ENCODE measurements around the gene MAP6. TPM values are rescaled to one million over a fixed set of nuclear protein-coding genes. Genes with fewer than 3 reads are reported as not detected.

The MAP6 gene
- total and polyA plus RNA-seq, 10 of the 15 experiments (the other 5 are each of a cell fraction or from before 2014, with no cell fraction given) = 0.06 to 0.19 (median 0.11) TPM; not detected in 5

DNA sequence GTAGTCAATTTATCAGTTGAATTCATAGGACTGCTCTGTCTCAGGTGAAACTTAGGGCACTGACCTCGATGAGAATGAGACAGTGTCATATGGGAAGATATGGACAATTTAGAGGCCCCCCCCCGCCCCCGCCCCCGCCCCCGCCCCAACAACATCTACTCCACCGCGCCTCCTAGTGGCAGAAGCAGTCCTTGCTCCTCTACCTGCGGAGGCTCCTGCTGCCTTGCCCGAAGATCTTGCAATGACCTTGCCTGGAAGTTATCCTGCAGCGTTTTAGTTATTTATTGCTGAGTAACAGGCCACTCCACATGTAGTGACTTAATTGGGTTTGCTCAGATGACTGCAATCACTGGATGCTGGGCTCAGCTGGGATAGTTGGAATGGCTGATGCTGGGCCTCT, 91.6 kb downstream of the MAP6 start:
- intact Hi-C loops (cut with micrococcal nuclease; ENCODE audit: unreplicated experiment) (no loop called here), in situ Hi-C loops (cut with MboI) (no loop called here)
- H3K27ac ChIP-seq (ENCODE audit: control insufficient read depth, insufficient read depth) = no peak overlapping the region
- no peaks in the 10 kb centered on the region for H4K20me1 ChIP-seq (ENCODE audit: control insufficient read depth, insufficient read depth)
- ChIA-PET CTCF (interaction anchor here (0.9 to 1.7 kb wide), 6 partner anchors 14 to 46 kb away, joined by 3 to 7 read pairs (median 5); partner anchors contain the start of gene SERPINH1), RAD21 (ENCODE audit: unreplicated experiment) (interaction anchor here (0.6 kb wide), 1 partner anchor 188 kb away, joined by 3 read pairs; no protein-coding TSS in a partner anchor), POLR2A (no interaction called here), SMC1A (ENCODE audit: uncharacterized antibody, unreplicated experiment) (interaction anchor here (0.8 to 1.0 kb wide), 2 partner anchors 12 to 14 kb away, joined by 3 read pairs; no protein-coding TSS in a partner anchor)
- no peak overlapping the region for H2AFZ ChIP-seq (ENCODE audit: control insufficient read depth, low read depth, low read length)
- no peaks in the 10 kb centered on the region for H3K79me2 ChIP-seq (ENCODE audit: control insufficient read depth, insufficient read depth, low read length)
- no peak overlapping the region for H3K4me2 ChIP-seq (ENCODE audit: control insufficient read depth, insufficient read depth)
- no peak for FAIRE-seq
- no peak overlapping the region for H3K9ac ChIP-seq (ENCODE audit: control insufficient read depth, insufficient read depth, low read length)
- no peak overlapping the region for H3K4me3 ChIP-seq
- DNase-seq (ENCODE audit: low read depth, low spot score) = no peak
- H3K36me3 ChIP-seq (ENCODE audit: control insufficient read depth in 2 of 2, insufficient read depth in 2 of 2, low read length in 1 of 2) = no peaks in the 10 kb centered on the region; a peak in 1 of 4 replicates
- no peaks in the 10 kb centered on the region for H3K9me3 ChIP-seq (replicated peaks; ENCODE audit: control insufficient read depth, insufficient read depth, low read length)
- no TSS peak for BruUV-seq (replicated peaks)
- peaks cover 9% of the 10 kb centered on the region; the same call in 1 of the 2 replicates for H3K4me1 ChIP-seq (ENCODE audit: control insufficient read depth, insufficient read depth, low read length)
- no peaks in the 10 kb centered on the region for H3K27me3 ChIP-seq (replicated peaks in 1 of 2; ENCODE audit: control insufficient read depth in 2 of 2, insufficient read depth in 2 of 2, low read length in 1 of 2)
- TF ChIP-seq RAD21 (IDR thresholded peaks at IDR 0.05; ENCODE audit: insufficient read depth, low read depth, low read length) (0 out of 2 replicates have a peak, but pooled peaks have one; percentile 10), TCF12 (IDR thresholded peaks at IDR 0.05; ENCODE audit: low read depth, low read length) (no peak), RBBP5 (conservative IDR thresholded peaks at IDR 0.05) (no peak), EGR1 (IDR thresholded peaks at IDR 0.05; ENCODE audit: borderline replicate concordance in 1 of 2, low read depth in 2 of 2, low read length in 2 of 2) (peak in 1 of 2 experiments; percentile 50; a peak in 1 of 3 replicates)
- TF ChIP-seq, protein P1, sequence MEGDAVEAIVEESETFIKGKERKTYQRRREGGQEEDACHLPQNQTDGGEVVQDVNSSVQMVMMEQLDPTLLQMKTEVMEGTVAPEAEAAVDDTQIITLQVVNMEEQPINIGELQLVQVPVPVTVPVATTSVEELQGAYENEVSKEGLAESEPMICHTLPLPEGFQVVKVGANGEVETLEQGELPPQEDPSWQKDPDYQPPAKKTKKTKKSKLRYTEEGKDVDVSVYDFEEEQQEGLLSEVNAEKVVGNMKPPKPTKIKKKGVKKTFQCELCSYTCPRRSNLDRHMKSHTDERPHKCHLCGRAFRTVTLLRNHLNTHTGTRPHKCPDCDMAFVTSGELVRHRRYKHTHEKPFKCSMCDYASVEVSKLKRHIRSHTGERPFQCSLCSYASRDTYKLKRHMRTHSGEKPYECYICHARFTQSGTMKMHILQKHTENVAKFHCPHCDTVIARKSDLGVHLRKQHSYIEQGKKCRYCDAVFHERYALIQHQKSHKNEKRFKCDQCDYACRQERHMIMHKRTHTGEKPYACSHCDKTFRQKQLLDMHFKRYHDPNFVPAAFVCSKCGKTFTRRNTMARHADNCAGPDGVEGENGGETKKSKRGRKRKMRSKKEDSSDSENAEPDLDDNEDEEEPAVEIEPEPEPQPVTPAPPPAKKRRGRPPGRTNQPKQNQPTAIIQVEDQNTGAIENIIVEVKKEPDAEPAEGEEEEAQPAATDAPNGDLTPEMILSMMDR (IDR thresholded peaks at IDR 0.05 in 2 of 3, conservative IDR thresholded peaks at IDR 0.05 in 1 of 3; ENCODE audit: control insufficient read depth in 2 of 3, extremely low read depth in 1 of 3, insufficient read depth in 1 of 3, low read depth in 3 of 3, low read length in 3 of 3) = peak; percentile 11 to 28 (median 25); a peak in 3 of 6 replicates
- 37% methylated on average over 8 of the region's 10 CpGs for WGBS (ENCODE audit: insufficient coverage, insufficient replicate concordance, low lambda C conversion rate, missing lambda C conversion rate)
- ATAC-seq = no peak

Measured in GM12878 (cell line).